Osteoblast (primary cell): ENCODE measurements around the gene FBXO7. TPM values are rescaled to one million over a fixed set of nuclear protein-coding genes. Genes with fewer than 3 reads are reported as not detected.

Experiments used
- DNase-seq: peaks from one replicate; pipeline ENCODE4 v3.0.0; 2011; ENCODE audit warnings: low spot score, mixed read lengths; ENCODE audit not compliant: insufficient read length; ENCODE audit errors: missing footprints
- H2AFZ ChIP-seq: 2 replicates; pipeline ENCODE4 v1.6.0; 2011; ENCODE audit warnings: mild to moderate bottlenecking, low read length
- H3K27ac ChIP-seq: 2 replicates; pipeline ENCODE4 v1.5.1; 2011; ENCODE audit warnings: mild to moderate bottlenecking, low read depth, low read length, moderate library complexity
- H3K27me3 ChIP-seq: 2 replicates; pipeline ENCODE4 v1.6.0; 2012; ENCODE audit warnings: mild to moderate bottlenecking, control low read depth, inconsistent platforms, low read length, moderate library complexity; ENCODE audit not compliant: insufficient read depth
- H3K36me3 ChIP-seq: 2 replicates; pipeline ENCODE4 v1.5.1; 2011; ENCODE audit warnings: mild to moderate bottlenecking, low read length, control low read depth, moderate library complexity; ENCODE audit not compliant: insufficient read depth
- H3K4me1 ChIP-seq: 2 replicates; pipeline ENCODE4 v1.5.1; 2011; ENCODE audit warnings: mild to moderate bottlenecking, low read length, control low read depth, moderate library complexity; ENCODE audit not compliant: insufficient read depth
- H3K4me2 ChIP-seq: 2 replicates; pipeline ENCODE4 v1.6.0; 2011; ENCODE audit warnings: mild to moderate bottlenecking, low read length; ENCODE audit not compliant: insufficient read depth
- H3K4me3 ChIP-seq: fragments of 200-600 bp; sonication (generic); 3 replicates; pipeline ENCODE4 v1.5.1; 2012; ENCODE audit warnings: mild to moderate bottlenecking, low read length, inconsistent platforms; ENCODE audit not compliant: insufficient read depth
- H3K79me2 ChIP-seq: 2 replicates; pipeline ENCODE4 v1.6.0; 2012; ENCODE audit warnings: mild to moderate bottlenecking, low read length, control low read depth, inconsistent platforms; ENCODE audit not compliant: insufficient read depth
- H3K9me3 ChIP-seq: 2 replicates; pipeline ENCODE4 v1.5.1; 2011; ENCODE audit warnings: low read depth, low read length, control low read depth
- H4K20me1 ChIP-seq: 2 replicates; pipeline ENCODE4 v1.6.0; 2012; ENCODE audit warnings: mild to moderate bottlenecking, low read length, control low read depth; ENCODE audit not compliant: insufficient read depth
- total RNA-seq: library from RNA; depleted of rRNA; stranded (reverse); fragments of >200 nt; gene quantifications from 2 replicates; pipeline ENCODE4 v1.2.3, GENCODE V29; 2012
- TF ChIP-seq, protein P1 (sequence below): IDR thresholded peaks from 2 replicates; pipeline ENCODE4 v1.5.1; 2011; ENCODE audit warnings: mild to moderate bottlenecking, low read depth, low read length, moderate library complexity; ENCODE audit errors: extremely low read depth

FBXO7 gene
- total RNA-seq, 1 donor = 80.0 TPM

DNA sequence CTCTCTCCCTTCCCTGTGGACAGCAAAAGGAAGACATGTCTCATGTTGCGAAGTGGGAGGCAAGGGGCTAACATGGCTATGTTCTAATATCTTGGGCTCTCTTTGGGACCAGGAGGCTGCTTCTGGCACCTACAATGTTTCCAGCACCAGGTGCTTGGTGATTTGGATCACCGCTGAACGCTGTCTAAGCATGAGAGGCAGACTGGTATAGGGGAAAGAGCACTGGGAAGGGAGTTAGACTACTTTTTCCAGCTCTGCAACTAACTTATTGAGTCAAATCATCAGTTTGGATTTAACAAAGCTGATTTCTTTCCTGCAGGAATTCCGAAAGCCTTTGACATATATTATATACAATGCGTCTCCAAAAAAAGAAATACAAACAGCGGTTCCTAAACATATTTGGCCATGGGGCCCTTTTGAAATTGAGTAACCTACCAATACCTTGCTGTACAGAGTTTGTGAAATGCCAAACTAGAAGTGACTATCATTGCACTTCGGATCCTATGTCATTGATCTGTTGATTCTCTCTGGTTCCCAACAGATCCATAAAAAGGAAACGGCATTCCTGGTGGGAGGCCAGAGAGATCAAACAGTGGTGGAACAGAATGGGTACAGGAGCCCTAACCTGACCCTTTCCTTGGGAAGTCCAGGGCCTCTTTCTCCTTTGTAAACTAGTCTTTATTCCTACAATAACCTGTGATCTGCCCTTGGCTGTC lies 37.8 kb downstream of the FBXO7 start:
- H3K4me1 ChIP-seq = no peaks in the 10 kb centered on the region
- no peak for DNase-seq
- no peak overlapping the region for H3K27ac ChIP-seq
- no peak overlapping the region for H2AFZ ChIP-seq
- H3K79me2 ChIP-seq = no peaks in the 10 kb centered on the region
- H3K36me3 ChIP-seq = no peaks in the 10 kb centered on the region
- H3K27me3 ChIP-seq = no peaks in the 10 kb centered on the region
- no peaks in the 10 kb centered on the region for H3K9me3 ChIP-seq
- no peaks in the 10 kb centered on the region for H4K20me1 ChIP-seq
- TF ChIP-seq, protein P1, sequence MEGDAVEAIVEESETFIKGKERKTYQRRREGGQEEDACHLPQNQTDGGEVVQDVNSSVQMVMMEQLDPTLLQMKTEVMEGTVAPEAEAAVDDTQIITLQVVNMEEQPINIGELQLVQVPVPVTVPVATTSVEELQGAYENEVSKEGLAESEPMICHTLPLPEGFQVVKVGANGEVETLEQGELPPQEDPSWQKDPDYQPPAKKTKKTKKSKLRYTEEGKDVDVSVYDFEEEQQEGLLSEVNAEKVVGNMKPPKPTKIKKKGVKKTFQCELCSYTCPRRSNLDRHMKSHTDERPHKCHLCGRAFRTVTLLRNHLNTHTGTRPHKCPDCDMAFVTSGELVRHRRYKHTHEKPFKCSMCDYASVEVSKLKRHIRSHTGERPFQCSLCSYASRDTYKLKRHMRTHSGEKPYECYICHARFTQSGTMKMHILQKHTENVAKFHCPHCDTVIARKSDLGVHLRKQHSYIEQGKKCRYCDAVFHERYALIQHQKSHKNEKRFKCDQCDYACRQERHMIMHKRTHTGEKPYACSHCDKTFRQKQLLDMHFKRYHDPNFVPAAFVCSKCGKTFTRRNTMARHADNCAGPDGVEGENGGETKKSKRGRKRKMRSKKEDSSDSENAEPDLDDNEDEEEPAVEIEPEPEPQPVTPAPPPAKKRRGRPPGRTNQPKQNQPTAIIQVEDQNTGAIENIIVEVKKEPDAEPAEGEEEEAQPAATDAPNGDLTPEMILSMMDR = no peak
- no peak overlapping the region for H3K4me2 ChIP-seq
- H3K4me3 ChIP-seq = no peak overlapping the region

DNA sequence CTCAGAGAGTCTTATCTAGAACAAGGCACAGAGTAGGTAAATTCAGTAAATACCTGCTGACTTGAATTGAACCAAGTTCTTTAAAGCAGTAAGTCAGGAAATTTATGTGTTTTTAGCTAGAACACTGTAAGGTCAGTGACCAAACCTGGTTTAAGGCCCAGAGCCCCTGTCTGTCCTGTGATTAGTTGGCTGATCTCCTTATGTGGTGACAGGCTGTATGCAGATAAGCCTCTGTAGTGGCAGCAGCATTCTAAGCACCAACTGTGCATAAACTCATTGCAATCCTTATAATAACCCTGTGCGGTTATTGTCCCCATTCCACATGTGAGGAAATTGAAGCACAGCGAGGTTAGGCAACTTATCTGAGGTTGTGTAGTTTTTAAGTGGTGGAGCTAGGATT lies 40.5 kb downstream of the FBXO7 start:
- Histone ChIP-seq H3K36me3 (no peaks in the 10 kb centered on the region), H4K20me1 (no peaks in the 10 kb centered on the region), H3K4me2 (no peak overlapping the region), H3K9me3 (no peaks in the 10 kb centered on the region), H2AFZ (no peak overlapping the region), H3K27ac (no peak overlapping the region), H3K4me1 (no peaks in the 10 kb centered on the region), H3K4me3 (no peak overlapping the region), H3K27me3 (no peaks in the 10 kb centered on the region), H3K79me2 (no peaks in the 10 kb centered on the region)
- TF ChIP-seq, protein P1 = no peak
- no peak for DNase-seq

DNA sequence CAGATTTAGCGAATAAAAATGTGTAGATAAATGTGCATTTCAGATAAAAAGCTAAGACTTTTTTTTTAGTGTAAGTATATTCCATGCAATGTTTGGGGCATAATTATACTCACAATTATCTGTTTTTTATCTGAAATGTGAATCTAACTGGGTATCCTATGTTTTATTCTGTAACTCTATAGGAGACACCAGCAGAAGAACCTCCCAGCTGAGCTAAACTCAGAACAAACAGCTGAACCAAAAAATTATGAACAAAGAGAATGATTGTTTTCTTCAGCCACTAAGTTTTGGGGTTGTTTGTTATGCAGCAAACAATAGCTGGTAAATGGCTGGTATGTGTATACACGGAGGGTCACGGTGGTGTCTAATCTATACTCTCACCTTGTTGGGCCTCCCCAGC lies 42.9 kb downstream of the FBXO7 start:
- H4K20me1 ChIP-seq = no peaks in the 10 kb centered on the region
- no peaks in the 10 kb centered on the region for H3K79me2 ChIP-seq
- H3K4me2 ChIP-seq = no peak overlapping the region
- no peak for DNase-seq
- no peak overlapping the region for H3K4me3 ChIP-seq
- H3K4me1 ChIP-seq = no peaks in the 10 kb centered on the region
- TF ChIP-seq, protein P1 = no peak
- H3K27me3 ChIP-seq = peaks cover under 1% of the 10 kb centered on the region
- no peaks in the 10 kb centered on the region for H3K9me3 ChIP-seq
- H3K27ac ChIP-seq = no peak overlapping the region
- H2AFZ ChIP-seq = no peak overlapping the region
- H3K36me3 ChIP-seq = no peaks in the 10 kb centered on the region

DNA sequence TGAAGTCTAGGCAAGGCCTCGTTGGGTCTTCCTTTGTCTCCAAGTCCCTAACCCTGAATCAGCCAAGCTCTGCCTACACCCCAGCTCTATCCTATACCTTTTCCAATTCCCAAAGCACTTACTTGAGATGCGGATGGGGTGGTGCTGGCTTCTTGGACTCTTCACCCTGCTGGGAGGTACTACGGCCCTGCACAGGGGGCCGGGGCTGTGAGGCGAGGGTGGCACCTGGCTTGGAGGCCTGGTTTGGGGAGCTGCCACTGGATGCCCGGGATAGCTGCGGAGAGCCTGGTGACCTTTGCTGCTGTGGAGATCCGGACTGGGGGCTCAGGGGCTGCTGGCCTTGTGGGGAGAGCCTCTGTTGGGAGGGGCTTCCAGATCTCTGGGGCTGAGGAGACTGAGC lies 43.3 kb downstream of the FBXO7 start:
- TF ChIP-seq, protein P1 = no peak
- no peaks in the 10 kb centered on the region for H3K9me3 ChIP-seq
- no peak overlapping the region for H3K27ac ChIP-seq
- no peaks in the 10 kb centered on the region for H3K4me1 ChIP-seq
- no peak for DNase-seq
- peaks cover 3% of the 10 kb centered on the region for H3K27me3 ChIP-seq
- no peak overlapping the region for H3K4me2 ChIP-seq
- no peak overlapping the region for H2AFZ ChIP-seq
- no peak overlapping the region for H3K4me3 ChIP-seq
- no peaks in the 10 kb centered on the region for H4K20me1 ChIP-seq
- no peaks in the 10 kb centered on the region for H3K79me2 ChIP-seq
- H3K36me3 ChIP-seq = no peaks in the 10 kb centered on the region
